Hepatocyte (in vitro differentiated cells): ENCODE results near the gene STPG3.

Experiments used
- EZH2 ChIP-seq: fragments of 200-600 bp; sonication (generic); IDR thresholded peaks from 2 replicates; pipeline ENCODE4 v1.6.1; 2016; ENCODE audit warnings: antibody characterized with exemption, mild to moderate bottlenecking, borderline replicate concordance
- EZH2phosphoT487 ChIP-seq: fragments of 200-600 bp; sonication (generic); IDR thresholded peaks from one replicate; pipeline ENCODE4 v1.6.1; 2018; ENCODE audit warnings: antibody characterized with exemption, mild to moderate bottlenecking, low read depth, moderate library complexity; ENCODE audit not compliant: unreplicated experiment, severe bottlenecking
- TF ChIP-seq, protein P1 (sequence below): fragments of 200-600 bp; sonication (generic); IDR thresholded peaks from 2 replicates; pipeline ENCODE4 v1.5.1; 2016; ENCODE audit warnings: antibody characterized with exemption, mild to moderate bottlenecking; ENCODE audit not compliant: poor library complexity

DNA sequence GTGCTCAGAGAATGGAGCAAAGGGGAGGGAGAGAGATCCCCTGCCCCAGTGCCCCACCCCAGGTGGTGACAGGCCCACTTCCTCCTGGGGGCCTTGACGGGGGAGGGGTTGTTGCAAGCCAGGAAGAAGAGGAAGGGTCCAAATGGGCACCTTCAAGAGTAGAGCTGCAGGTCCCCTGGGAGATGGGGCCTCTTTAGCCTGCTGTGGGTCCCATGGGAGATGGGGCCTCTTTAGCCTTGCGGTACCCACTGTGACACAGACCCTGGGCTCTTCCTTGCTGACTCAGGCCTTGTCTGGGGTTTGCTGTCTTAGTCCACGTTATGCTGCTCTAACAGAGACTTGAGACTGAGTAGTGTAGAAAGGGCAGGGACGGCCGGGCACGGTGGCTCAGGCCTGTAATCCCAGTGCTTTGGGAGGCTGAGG lies 16.9 kb downstream of the STPG3 start:
- TF ChIP-seq, protein P1, sequence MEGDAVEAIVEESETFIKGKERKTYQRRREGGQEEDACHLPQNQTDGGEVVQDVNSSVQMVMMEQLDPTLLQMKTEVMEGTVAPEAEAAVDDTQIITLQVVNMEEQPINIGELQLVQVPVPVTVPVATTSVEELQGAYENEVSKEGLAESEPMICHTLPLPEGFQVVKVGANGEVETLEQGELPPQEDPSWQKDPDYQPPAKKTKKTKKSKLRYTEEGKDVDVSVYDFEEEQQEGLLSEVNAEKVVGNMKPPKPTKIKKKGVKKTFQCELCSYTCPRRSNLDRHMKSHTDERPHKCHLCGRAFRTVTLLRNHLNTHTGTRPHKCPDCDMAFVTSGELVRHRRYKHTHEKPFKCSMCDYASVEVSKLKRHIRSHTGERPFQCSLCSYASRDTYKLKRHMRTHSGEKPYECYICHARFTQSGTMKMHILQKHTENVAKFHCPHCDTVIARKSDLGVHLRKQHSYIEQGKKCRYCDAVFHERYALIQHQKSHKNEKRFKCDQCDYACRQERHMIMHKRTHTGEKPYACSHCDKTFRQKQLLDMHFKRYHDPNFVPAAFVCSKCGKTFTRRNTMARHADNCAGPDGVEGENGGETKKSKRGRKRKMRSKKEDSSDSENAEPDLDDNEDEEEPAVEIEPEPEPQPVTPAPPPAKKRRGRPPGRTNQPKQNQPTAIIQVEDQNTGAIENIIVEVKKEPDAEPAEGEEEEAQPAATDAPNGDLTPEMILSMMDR, result no peak
- TF ChIP-seq EZH2phosphoT487 (no peak), EZH2 (no peak)
